H1 (cell line): ENCODE results near the gene RIPOR3. TPM values are rescaled to one million over a fixed set of nuclear protein-coding genes. Genes with fewer than 3 reads are reported as not detected.

Experiments used
- CTCF ChIA-PET: fragments of 300-600 bp; sonication (Branson Sonifier 250); formaldehyde crosslinking; loops from one replicate; lab custom pipeline; 2021; ENCODE audit not compliant: partially characterized antibody; lab: Charles Lee
- POLR2A ChIA-PET: fragments of 300-600 bp; sonication (Branson Sonifier 250); formaldehyde crosslinking; loops from one replicate; lab custom pipeline; 2021; ENCODE audit warnings: inconsistent platforms; ENCODE audit not compliant: partially characterized antibody; lab: Charles Lee
- DNase-seq, 2 experiments: peaks; one replicate each; pipeline versions ENCODE4 v3.0.0 to v3.0.0-alpha.2; 2010 to 2022; ENCODE audit warnings: low spot score in 2 of 2, low read depth in 1 of 2, mixed read lengths in 1 of 2
- FAIRE-seq: peaks from 2 replicates; lab custom pipeline; 2011; peaks lifted over from hg19 to GRCh38; lab: Jason Lieb, UNC
- H2AFZ ChIP-seq: 2 replicates; pipeline ENCODE4 v1.8.1; 2012; ENCODE audit warnings: low read length, inconsistent platforms
- H2AK5ac ChIP-seq: 2 replicates; pipeline ENCODE4 v1.6.1; 2013; ENCODE audit warnings: low read depth, low read length
- H2BK120ac ChIP-seq: replicated peaks from 2 replicates; pipeline ENCODE3; 2013; ENCODE audit warnings: low read depth, low read length, inconsistent platforms
- H2BK12ac ChIP-seq: 2 replicates; pipeline ENCODE4 v1.6.1; 2013; ENCODE audit warnings: low read depth, low read length
- H2BK15ac ChIP-seq: 2 replicates; pipeline ENCODE4 v1.6.1; 2013; ENCODE audit warnings: low read length
- H2BK20ac ChIP-seq: 2 replicates; pipeline ENCODE4 v1.6.1; 2013; ENCODE audit warnings: low read length
- H2BK5ac ChIP-seq: 2 replicates; pipeline ENCODE4 v1.6.1; 2013; ENCODE audit warnings: low read depth, low read length
- H3K14ac ChIP-seq: 2 replicates; pipeline ENCODE4 v1.6.1; 2013; ENCODE audit warnings: inconsistent platforms; ENCODE audit not compliant: insufficient read length
- H3K18ac ChIP-seq: 2 replicates; pipeline ENCODE4 v1.6.1; 2013; ENCODE audit warnings: low read length; ENCODE audit errors: extremely low read depth
- H3K23ac ChIP-seq: 2 replicates; pipeline ENCODE4 v1.6.1; 2013; ENCODE audit warnings: inconsistent platforms; ENCODE audit not compliant: insufficient read length
- H3K23me2 ChIP-seq: 2 replicates; pipeline ENCODE4 v1.6.1; 2013; ENCODE audit warnings: low read depth, low read length
- H3K27ac ChIP-seq: 2 replicates; pipeline ENCODE4 v1.6.1; 2011; ENCODE audit warnings: low read depth, low read length, inconsistent platforms
- H3K27me3 ChIP-seq, 4 experiments: replicated peaks in 1 of 4; 1 replicate in 1 of 4; 2 replicates in 3 of 4; pipeline versions ENCODE4 v1.6.1 to v1.8.1; 2011 to 2013; ENCODE audit warnings: low read length in 3 of 4, mild to moderate bottlenecking in 3 of 4, inconsistent platforms in 2 of 4, mixed read lengths in 2 of 4, moderate library complexity in 1 of 4; ENCODE audit not compliant: control insufficient read depth in 3 of 4, insufficient read depth in 3 of 4; ENCODE audit errors: extremely low read depth in 1 of 4
- H3K36me3 ChIP-seq, 4 experiments: 2 replicates each; pipeline versions ENCODE4 v1.6.1 to v1.8.1; 2011 to 2013; ENCODE audit warnings: mild to moderate bottlenecking in 4 of 4, low read length in 3 of 4, moderate library complexity in 2 of 4, control low read depth in 1 of 4, inconsistent platforms in 1 of 4; ENCODE audit not compliant: insufficient read depth in 4 of 4, control insufficient read depth in 2 of 4
- H3K4ac ChIP-seq: replicated peaks from 2 replicates; pipeline ENCODE3; 2013; ENCODE audit warnings: low read length, low read depth, mixed read lengths, inconsistent platforms; ENCODE audit not compliant: insufficient read length
- H3K4me1 ChIP-seq, 4 experiments: replicated peaks in 1 of 4; 1 replicate in 1 of 4; 2 replicates in 3 of 4; pipeline versions ENCODE4 v1.6.1 to v1.8.1; 2011 to 2013; ENCODE audit warnings: low read length in 3 of 4, inconsistent platforms in 2 of 4, mixed read lengths in 1 of 4; ENCODE audit not compliant: insufficient read depth in 4 of 4, control insufficient read depth in 3 of 4
- H3K4me2 ChIP-seq, 2 experiments: 2 replicates each; pipeline versions ENCODE4 v1.6.1 to v1.8.1; 2011 to 2013; ENCODE audit warnings: low read depth in 2 of 2, low read length in 2 of 2, control low read depth in 1 of 2, inconsistent platforms in 1 of 2, mild to moderate bottlenecking in 1 of 2; ENCODE audit not compliant: insufficient read depth in 1 of 2
- H3K4me3 ChIP-seq, 4 experiments: fragments of 200-600, 300-600 bp in 1 of 4; sonication (generic), shearing (Covaris generic), sonication (Bioruptor Twin) in 1 of 4; 2 replicates each; pipeline versions ENCODE4 v1.5.1 to v1.8.1; 2011 to 2016; ENCODE audit warnings: low read length in 4 of 4, low read depth in 3 of 4, control low read depth in 2 of 4, inconsistent platforms in 2 of 4, mild to moderate bottlenecking in 2 of 4, mixed read lengths in 1 of 4, moderate library complexity in 1 of 4; ENCODE audit not compliant: insufficient read depth in 2 of 4; ENCODE audit errors: extremely low read depth in 1 of 4
- H3K56ac ChIP-seq: replicated peaks from 2 replicates; pipeline ENCODE3; 2013; ENCODE audit warnings: low read depth, mild to moderate bottlenecking, mixed read lengths, low read length, inconsistent platforms; ENCODE audit not compliant: insufficient read length
- H3K79me1 ChIP-seq: 2 replicates; pipeline ENCODE4 v1.6.1; 2013; ENCODE audit warnings: low read depth, low read length, control low read depth
- H3K79me2 ChIP-seq, 2 experiments: 2 replicates each; pipeline versions ENCODE4 v1.6.1 to v1.8.1; 2012 to 2013; ENCODE audit warnings: low read length in 2 of 2, mild to moderate bottlenecking in 2 of 2, inconsistent platforms in 1 of 2; ENCODE audit not compliant: insufficient read depth in 2 of 2, control insufficient read depth in 1 of 2
- H3K9ac ChIP-seq, 4 experiments: replicated peaks in 1 of 4; 1 replicate in 1 of 4; 2 replicates in 3 of 4; pipeline versions ENCODE4 v1.6.1 to v1.8.1; 2011 to 2013; ENCODE audit warnings: low read depth in 3 of 4, low read length in 3 of 4, control low read depth in 2 of 4, mild to moderate bottlenecking in 2 of 4, moderate library complexity in 2 of 4, inconsistent platforms in 1 of 4; ENCODE audit errors: extremely low read depth in 1 of 4
- H3K9me3 ChIP-seq, 2 experiments: 2 replicates each; pipeline versions ENCODE4 v1.6.1 to v1.8.1; 2012 to 2013; ENCODE audit warnings: mild to moderate bottlenecking in 2 of 2, moderate library complexity in 2 of 2, control low read depth in 1 of 2, inconsistent platforms in 1 of 2, low read depth in 1 of 2, low read length in 1 of 2, mixed read lengths in 1 of 2; ENCODE audit not compliant: insufficient read depth in 2 of 2
- H4K20me1 ChIP-seq, 2 experiments: replicated peaks in 1 of 2; 2 replicates each; pipeline versions ENCODE3 to v1.8.1; 2011 to 2013; ENCODE audit warnings: inconsistent platforms in 2 of 2, low read length in 2 of 2, mild to moderate bottlenecking in 1 of 2; ENCODE audit not compliant: insufficient read depth in 2 of 2, control insufficient read depth in 1 of 2
- H4K5ac ChIP-seq: 2 replicates; pipeline ENCODE4 v1.6.1; 2013; ENCODE audit warnings: low read length, low read depth, mixed read lengths, inconsistent platforms; ENCODE audit not compliant: insufficient read length
- H4K8ac ChIP-seq: 2 replicates; pipeline ENCODE4 v1.8.0; 2013; ENCODE audit warnings: mild to moderate bottlenecking, moderate library complexity, low read length, inconsistent platforms; ENCODE audit not compliant: insufficient read depth; ENCODE audit errors: extremely low read depth
- H4K91ac ChIP-seq: replicated peaks from 2 replicates; pipeline ENCODE3; 2013; ENCODE audit warnings: low read length, mixed read lengths, inconsistent platforms; ENCODE audit not compliant: insufficient read length
- CBX8 ChIP-seq: fragments of 300-800, 300-1000 bp; sonication (generic); IDR thresholded peaks from 2 replicates; pipeline ENCODE4 v1.7.1; 2016; ENCODE audit warnings: low read depth, low read length, borderline replicate concordance
- CHD2 ChIP-seq: IDR thresholded peaks from 2 replicates; pipeline ENCODE4 v1.6.1; 2012; ENCODE audit warnings: low read length, improper control_type of control experiment
- CTBP2 ChIP-seq: IDR thresholded peaks from 2 replicates; pipeline ENCODE4 v1.7.0; 2011; ENCODE audit warnings: borderline replicate concordance, mild to moderate bottlenecking, moderate library complexity, mixed read lengths, low read length; ENCODE audit not compliant: insufficient read depth, insufficient read length
- JUN ChIP-seq: IDR thresholded peaks from 2 replicates; pipeline ENCODE4 v1.6.1; 2011; ENCODE audit warnings: low read depth, mild to moderate bottlenecking, improper control_type of control experiment, low read length
- MAX ChIP-seq: IDR thresholded peaks from 2 replicates; pipeline ENCODE4 v1.6.1; 2012; ENCODE audit warnings: inconsistent platforms
- RAD21 ChIP-seq, 2 experiments: IDR thresholded peaks in 1 of 2; conservative IDR thresholded peaks in 1 of 2; 2 replicates each; pipeline ENCODE4 v1.6.1; 2011; ENCODE audit warnings: low read depth in 2 of 2, low read length in 2 of 2, improper control_type of control experiment in 1 of 2, inconsistent platforms in 1 of 2, mild to moderate bottlenecking in 1 of 2, moderate library complexity in 1 of 2
- RNF2 ChIP-seq: fragments of 200-900, 300-1000 bp; sonication (generic); IDR thresholded peaks from 2 replicates; pipeline ENCODE4 v1.7.1; 2016; ENCODE audit warnings: borderline replicate concordance, low read depth, mild to moderate bottlenecking, antibody characterized with exemption, low read length; ENCODE audit not compliant: poor library complexity, severe bottlenecking; ENCODE audit errors: missing control alignments
- SAP30 ChIP-seq: fragments of 300-600 bp; sonication (generic); IDR thresholded peaks from 2 replicates; pipeline ENCODE4 v1.7.1; 2012; ENCODE audit warnings: low read length, moderate library complexity, mild to moderate bottlenecking, inconsistent platforms; ENCODE audit not compliant: insufficient read depth, insufficient replicate concordance
- SIX5 ChIP-seq: IDR thresholded peaks from 2 replicates; pipeline ENCODE4 v1.6.1; 2011; ENCODE audit warnings: mild to moderate bottlenecking, low read depth, low read length
- SP1 ChIP-seq: IDR thresholded peaks from 2 replicates; pipeline ENCODE4 v1.6.1; 2011; ENCODE audit warnings: low read depth, low read length
- SRF ChIP-seq: IDR thresholded peaks from 2 replicates; pipeline ENCODE4 v1.6.1; 2011; ENCODE audit warnings: mild to moderate bottlenecking, low read depth, low read length, moderate library complexity
- USF2 ChIP-seq: IDR thresholded peaks from 2 replicates; pipeline ENCODE4 v1.6.1; 2011; ENCODE audit warnings: low read length, improper control_type of control experiment
- WGBS, 2 experiments: shearing (Covaris generic) in 1 of 2; methylation state at CpG; one replicate each; pipeline versions ENCODE4 v1.1.6 to v1.1.7; 2013 to 2015; ENCODE audit warnings: low lambda C conversion rate in 2 of 2, mixed read lengths in 2 of 2, inconsistent platforms in 1 of 2, low coverage in 1 of 2, missing lambda C conversion rate in 1 of 2; ENCODE audit not compliant: insufficient replicate concordance in 2 of 2, insufficient coverage in 1 of 2, insufficient read length in 1 of 2; ENCODE audit errors: extremely low coverage in 1 of 2, missing lambda C conversion rate in 1 of 2; 5-methylcytosine and 5-hydroxymethylcytosine counted together
- polyA plus RNA-seq, 7 experiments: library from polyadenylated mRNA; depleted of rRNA in 3 of 7; stranded (reverse) in 5 of 7; unstranded in 2 of 7; fragments of >200 nt in 5 of 7; fragments of 200-250 nt in 2 of 7; gene quantifications; 1 replicate in 5 of 7; 2 replicates in 1 of 7; 4 replicates in 1 of 7; pipeline versions ENCODE4 v1.2.1 to v1.2.3, GENCODE V29; 2011 to 2013; ENCODE audit warnings: missing spikeins in 2 of 7, mixed read lengths in 2 of 7
- total RNA-seq: library from RNA; stranded (reverse); fragmentation: NEBNext Ultra II Directional; extraction: Animal tissue kit (Norgen Biotek cat#: 25700); gene quantifications from 2 replicates; pipeline ENCODE4 v1.2.1, GENCODE V29; 2021

Gene RIPOR3
- total and polyA plus RNA-seq, 2 of the 8 experiments (the other 6 are each of a cell fraction or from before 2014, with no cell fraction given): 3.6 to 4.5 TPM

GRCh38 chr20:50604451-50604850, 86.9 kb downstream of the RIPOR3 start:
- Histone ChIP-seq H3K79me2 (no peaks in the 10 kb centered on the region), H4K8ac (no peak overlapping the region), H2BK12ac (no peak overlapping the region), H3K36me3 (no peaks in the 10 kb centered on the region), H2AK5ac (no peak overlapping the region), H2BK5ac (no peak overlapping the region), H3K27me3 (no peaks in the 10 kb centered on the region), H3K23ac (no peak overlapping the region), H2AFZ (no peak overlapping the region), H2BK120ac (no peak overlapping the region), H3K9ac (no peak overlapping the region), H3K14ac (no peak overlapping the region), H3K9me3 (no peaks in the 10 kb centered on the region), H3K4me1 (no peaks in the 10 kb centered on the region), H3K79me1 (no peaks in the 10 kb centered on the region), H4K5ac (no peak overlapping the region), H4K91ac (no peak overlapping the region), H4K20me1 (peaks cover 0 to 1% of the 10 kb centered on the region in 2 experiments), H3K18ac (no peak overlapping the region), H3K27ac (no peak overlapping the region), H3K56ac (no peak overlapping the region), H3K4me3 (no peak overlapping the region), H2BK20ac (no peak overlapping the region), H3K23me2 (no peaks in the 10 kb centered on the region), H3K4ac (no peak overlapping the region), H2BK15ac (no peak overlapping the region), H3K4me2 (no peak overlapping the region)
- WGBS, 2 experiments: 89% methylated on average over 11 of the region's 12 CpGs; no CpG with 5 or more reads in 1 of the 2 experiments
- FAIRE-seq: no peak
- CTCF ChIA-PET: interaction anchor here (0.9 to 1.5 kb wide), 5 partner anchors 15 to 129 kb away, joined by 3 to 7 read pairs (median 5); no protein-coding TSS in a partner anchor
- no peak for DNase-seq
- POLR2A ChIA-PET: no interaction called here
- no peak for TF ChIP-seq JUN
- no peak for TF ChIP-seq MAX
- TF ChIP-seq SP1: no peak
- TF ChIP-seq CBX8: no peak
- no peak for TF ChIP-seq SIX5
- TF ChIP-seq SRF: no peak
- no peak for TF ChIP-seq CHD2
- TF ChIP-seq RAD21 (IDR thresholded peaks at IDR 0.05 in 1 of 2, conservative IDR thresholded peaks at IDR 0.05 in 1 of 2; ENCODE audit: low read depth in 2 of 2, low read length in 2 of 2): no peak
- no peak for TF ChIP-seq CTBP2
- TF ChIP-seq USF2: no peak
- no peak for TF ChIP-seq RNF2
- TF ChIP-seq SAP30: no peak
